ENCODE measurements around the gene CCDC33.
"Not testable (repeated sequence)": the region's sequence is repeated elsewhere in the genome, so short reads cannot be mapped to it uniquely, and the experiment has no call there.

Gene CCDC33

GRCh38 chr15:74352393-74352910 lies 116.3 kb downstream of the CCDC33 start:
- Mint-ChIP-seq H3K27me3 (peaks cover 11% of the 10 kb centered on the region), H3K36me3 (peaks cover 10% of the 10 kb centered on the region), H3K4me3 (no peak overlapping the region), H3K27ac (no peak overlapping the region), H3K9me3 (peaks cover 9% of the 10 kb centered on the region), H3K4me1 (no peaks in the 10 kb centered on the region)
- DNase-seq (ENCODE audit: low spot score in 2 of 2) (no peak), ATAC-seq (ENCODE audit: low read depth) (no peak)

DNA sequence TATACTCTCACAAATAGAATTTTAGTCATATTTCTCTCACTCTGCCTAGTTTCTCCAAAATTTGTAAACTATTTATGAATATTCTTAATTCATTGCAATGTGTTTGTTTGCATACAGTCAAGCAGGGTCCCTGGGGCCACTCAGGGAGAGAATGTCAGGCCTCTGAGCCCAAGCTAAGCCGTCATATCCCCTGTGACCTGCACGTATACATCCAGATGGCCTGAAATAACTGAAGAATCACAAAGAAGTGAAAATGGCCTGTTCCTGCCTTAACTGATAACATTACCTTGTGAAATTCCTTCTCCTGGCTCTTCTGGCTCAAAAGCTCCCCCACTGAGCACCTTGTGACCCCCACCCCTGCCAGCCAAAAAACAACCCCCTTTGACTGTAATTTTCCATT lies 117.9 kb downstream of the CCDC33 start:
- not testable (repeated sequence) for ATAC-seq (ENCODE audit: low read depth); H3K36me3 Mint-ChIP-seq; H3K27ac Mint-ChIP-seq; DNase-seq (ENCODE audit: low spot score in 2 of 2); H3K4me3 Mint-ChIP-seq; H3K9me3 Mint-ChIP-seq; H3K4me1 Mint-ChIP-seq
- peaks cover 11% of the 10 kb centered on the region for H3K27me3 Mint-ChIP-seq

- not testable (repeated sequence) for H3K36me3 Mint-ChIP-seq; H3K27ac Mint-ChIP-seq; ATAC-seq (ENCODE audit: low read depth); H3K4me1 Mint-ChIP-seq; H3K9me3 Mint-ChIP-seq; DNase-seq (ENCODE audit: low spot score in 2 of 2); H3K4me3 Mint-ChIP-seq
- H3K27me3 Mint-ChIP-seq, result peaks cover 11% of the 10 kb centered on the region
Observed at GRCh38 chr15:74356050-74356449, 119.9 kb downstream of the CCDC33 start.

GRCh38 chr15:74357514-74357913 lies 121.4 kb downstream of the CCDC33 start:
- not testable (repeated sequence) for H3K9me3 Mint-ChIP-seq; DNase-seq (ENCODE audit: low spot score in 2 of 2); H3K4me1 Mint-ChIP-seq; ATAC-seq (ENCODE audit: low read depth); H3K4me3 Mint-ChIP-seq; H3K27ac Mint-ChIP-seq; H3K36me3 Mint-ChIP-seq
- peaks cover 11% of the 10 kb centered on the region for H3K27me3 Mint-ChIP-seq

DNA sequence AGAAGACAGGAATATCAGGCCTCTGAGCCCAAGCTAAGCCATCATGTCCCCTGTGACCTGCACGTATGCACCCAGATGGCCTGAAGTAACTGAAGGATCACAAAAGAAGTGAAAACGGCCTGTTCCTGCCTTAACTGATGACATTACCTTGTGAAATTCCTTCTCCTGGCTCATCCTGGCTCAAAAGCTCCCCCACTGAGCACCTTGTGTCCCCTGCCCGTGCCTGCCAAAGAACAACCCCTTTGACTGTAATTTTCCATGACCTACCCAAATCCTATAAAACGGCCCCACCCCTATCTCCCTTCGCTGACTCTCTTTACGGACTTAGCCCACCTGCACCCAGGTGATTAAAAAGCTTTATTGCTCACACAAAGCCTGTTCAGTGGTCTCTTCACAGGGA lies 123.2 kb downstream of the CCDC33 start:
- not testable (repeated sequence) for ATAC-seq (ENCODE audit: low read depth); H3K27ac Mint-ChIP-seq; H3K4me1 Mint-ChIP-seq; H3K9me3 Mint-ChIP-seq; H3K36me3 Mint-ChIP-seq; DNase-seq (ENCODE audit: low spot score in 2 of 2); H3K4me3 Mint-ChIP-seq
- H3K27me3 Mint-ChIP-seq, result peaks cover 11% of the 10 kb centered on the region

- H3K27me3 Mint-ChIP-seq; DNase-seq (ENCODE audit: low spot score in 2 of 2); H3K4me1 Mint-ChIP-seq; H3K4me3 Mint-ChIP-seq; ATAC-seq (ENCODE audit: low read depth); H3K36me3 Mint-ChIP-seq; H3K9me3 Mint-ChIP-seq; H3K27ac Mint-ChIP-seq: not testable (repeated sequence)
Observed at GRCh38 chr15:74360855-74361254, 124.7 kb downstream of the CCDC33 start.

GRCh38 chr15:74362482-74362881 lies 126.4 kb downstream of the CCDC33 start:
- peaks cover 3% of the 10 kb centered on the region for H3K27me3 Mint-ChIP-seq

DNA sequence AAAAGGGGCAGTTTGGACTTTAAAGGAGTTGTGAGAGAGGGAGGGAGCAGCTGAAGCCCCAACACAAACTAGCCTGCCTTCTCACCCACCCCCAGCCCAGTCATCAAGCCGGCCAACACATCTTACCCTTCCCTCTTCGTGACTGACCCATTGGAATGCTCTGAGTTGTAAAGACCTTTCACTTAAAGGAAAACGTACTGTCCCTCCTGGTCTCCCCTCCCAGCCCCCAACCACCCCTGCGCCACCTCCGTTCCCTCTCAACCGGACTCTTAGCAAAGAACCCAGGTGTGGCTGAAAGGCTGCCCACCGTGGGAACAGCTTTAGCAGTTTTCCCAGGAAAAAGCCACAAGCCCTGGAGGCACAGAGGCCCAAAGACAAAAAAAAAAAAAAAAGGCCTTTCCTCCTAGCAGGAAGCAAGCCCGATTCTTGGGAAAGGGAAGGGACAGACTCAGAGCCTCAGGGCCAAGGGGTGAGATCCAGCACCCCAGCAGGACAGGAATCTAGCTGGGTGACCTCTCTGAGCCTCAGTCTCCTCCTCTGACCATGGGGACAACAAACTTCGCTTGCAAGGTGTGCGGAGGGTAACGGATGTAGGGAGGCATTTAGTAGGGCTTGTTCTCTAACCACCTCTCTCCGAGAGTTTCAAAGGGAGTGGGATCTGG lies 128.9 kb downstream of the CCDC33 start:
- DNase-seq (ENCODE audit: low spot score in 2 of 2) (no peak), ATAC-seq (ENCODE audit: low read depth) (no peak)
- peaks cover 2% of the 10 kb centered on the region for H3K36me3 Mint-ChIP-seq
- peak overlapping the region; percentile 73 for H3K4me3 Mint-ChIP-seq
- no peak overlapping the region for H3K27ac Mint-ChIP-seq
- no peaks in the 10 kb centered on the region for H3K9me3 Mint-ChIP-seq
- peaks cover 6% of the 10 kb centered on the region for H3K27me3 Mint-ChIP-seq
- H3K4me1 Mint-ChIP-seq, result no peaks in the 10 kb centered on the region

More at GRCh38 chr15:74362482-74362881, 126.4 kb downstream of the CCDC33 start:
- ATAC-seq (ENCODE audit: low read depth) (no peak), DNase-seq (ENCODE audit: low spot score in 2 of 2) (no peak)
- no peaks in the 10 kb centered on the region for H3K4me1 Mint-ChIP-seq
- H3K9me3 Mint-ChIP-seq, result no peaks in the 10 kb centered on the region
- no peak overlapping the region for H3K4me3 Mint-ChIP-seq
- no peak overlapping the region for H3K27ac Mint-ChIP-seq
- H3K36me3 Mint-ChIP-seq, result peaks cover 2% of the 10 kb centered on the region

GRCh38 chr15:74365598-74366445 lies 129.7 kb downstream of the CCDC33 start:
- no peak for DNase-seq (ENCODE audit: low spot score in 2 of 2)
- Mint-ChIP-seq H3K36me3 (peaks cover 2% of the 10 kb centered on the region), H3K4me3 (peak overlapping the region; percentile 73), H3K27ac (no peak overlapping the region), H3K9me3 (no peaks in the 10 kb centered on the region), H3K27me3 (peaks cover 8% of the 10 kb centered on the region), H3K4me1 (no peaks in the 10 kb centered on the region)
- ATAC-seq (ENCODE audit: low read depth), result peak; percentile 59

DNA sequence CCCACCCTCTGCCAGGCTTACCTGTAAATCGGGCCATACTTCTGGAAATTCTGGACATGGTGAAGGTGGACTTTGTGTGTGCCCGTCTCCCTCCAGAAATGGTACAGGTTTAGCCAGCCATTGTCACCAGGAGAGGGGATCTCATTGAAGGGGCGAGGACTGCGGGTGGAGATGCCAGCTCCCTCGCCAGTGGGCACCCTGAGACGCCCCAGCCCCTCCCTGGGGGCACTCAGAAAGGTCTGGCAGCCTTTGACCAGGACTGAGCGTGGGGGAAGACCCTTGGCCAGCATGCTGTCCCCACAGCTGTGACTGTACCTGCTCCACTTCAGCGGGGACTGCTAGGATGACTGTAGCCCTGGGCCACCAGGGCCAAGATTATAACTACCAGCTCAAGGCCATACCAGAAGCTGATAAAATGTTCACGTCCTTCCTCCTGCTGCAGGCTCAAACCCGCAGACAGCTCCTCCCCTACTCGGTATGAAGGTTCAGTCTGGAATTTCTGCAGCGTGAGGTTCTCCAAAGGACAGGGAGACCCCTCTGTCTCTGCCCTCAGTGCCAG lies 131.2 kb downstream of the CCDC33 start, which contains the start of gene CYP11A1:
TSS of gene CYP11A1 (minus strand) at position 351 of the 559 bp plus-strand sequence. CDS start at position 290, 61 bp downstream.
- Mint-ChIP-seq H3K4me1 (no peaks in the 10 kb centered on the region), H3K27ac (no peak within 1 kb of the TSS), H3K4me3 (peak within 1 kb of the TSS; percentile 32), H3K36me3 (peaks cover 2% of the 10 kb centered on the region), H3K27me3 (peaks cover 8% of the 10 kb centered on the region), H3K9me3 (no peaks in the 10 kb centered on the region)
- ATAC-seq (ENCODE audit: low read depth) (no peak), DNase-seq (ENCODE audit: low spot score in 2 of 2) (no peak)

GRCh38 chr15:74368121-74368520 lies 132.0 kb downstream of the CCDC33 start:
- Mint-ChIP-seq H3K27ac (no peak overlapping the region), H3K4me1 (no peaks in the 10 kb centered on the region), H3K27me3 (peaks cover 8% of the 10 kb centered on the region), H3K36me3 (peaks cover 2% of the 10 kb centered on the region), H3K4me3 (no peak overlapping the region), H3K9me3 (no peaks in the 10 kb centered on the region)
- DNase-seq (ENCODE audit: low spot score in 2 of 2) (no peak), ATAC-seq (ENCODE audit: low read depth) (no peak)

- H3K27ac Mint-ChIP-seq, result no peak overlapping the region
- ATAC-seq (ENCODE audit: low read depth) (no peak), DNase-seq (ENCODE audit: low spot score in 2 of 2) (no peak)
- peaks cover 3% of the 10 kb centered on the region for H3K4me1 Mint-ChIP-seq
- H3K36me3 Mint-ChIP-seq, result peaks cover 2% of the 10 kb centered on the region
- H3K27me3 Mint-ChIP-seq, result peaks cover 8% of the 10 kb centered on the region
- H3K4me3 Mint-ChIP-seq, result no peak overlapping the region
- no peaks in the 10 kb centered on the region for H3K9me3 Mint-ChIP-seq
Observed at GRCh38 chr15:74369084-74369745, 133.1 kb downstream of the CCDC33 start.

DNA sequence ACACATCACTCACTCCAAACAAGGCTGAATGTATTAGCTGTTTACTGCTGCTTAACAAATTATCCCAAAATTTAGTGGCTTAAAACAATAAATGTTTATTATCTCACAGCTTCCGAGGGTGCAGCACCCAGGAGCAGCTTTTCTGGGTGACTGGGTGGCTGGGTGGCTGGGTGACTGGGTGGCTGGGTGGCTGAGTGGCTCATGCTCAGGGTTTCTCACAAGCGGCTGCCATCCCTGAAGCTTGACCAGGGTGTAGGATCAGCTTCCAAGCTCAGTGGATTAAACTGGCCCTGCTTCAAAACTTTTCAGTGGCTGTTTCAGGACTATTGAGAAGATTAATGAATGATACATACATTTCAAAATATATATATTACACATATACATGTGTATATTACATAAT lies 133.6 kb downstream of the CCDC33 start:
- no peak for DNase-seq (ENCODE audit: low spot score in 2 of 2)

DNA sequence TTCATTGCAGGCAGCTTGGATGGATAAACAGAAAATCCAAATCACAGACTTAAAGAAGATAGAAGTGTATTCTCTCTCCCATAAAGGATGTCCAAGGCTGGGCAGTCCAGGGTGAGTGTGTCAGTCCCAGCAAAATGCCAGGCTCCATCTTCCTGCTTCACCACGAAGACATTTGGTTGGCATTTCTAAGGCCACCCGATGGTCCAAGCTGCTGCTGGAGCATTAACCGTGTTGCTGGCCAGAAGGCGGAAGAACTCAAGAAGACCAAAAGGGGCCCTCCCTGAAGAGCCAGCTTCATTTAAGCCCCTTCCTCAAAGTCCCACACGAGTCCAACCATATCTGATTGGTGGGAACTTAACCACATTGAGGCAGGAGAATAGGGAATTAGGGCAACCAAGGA lies 134.3 kb downstream of the CCDC33 start:
- H3K4me3 Mint-ChIP-seq, result no peak overlapping the region
- H3K4me1 Mint-ChIP-seq, result peaks cover 11% of the 10 kb centered on the region
- DNase-seq (ENCODE audit: low spot score in 2 of 2) (no peak), ATAC-seq (ENCODE audit: low read depth) (no peak)
- H3K36me3 Mint-ChIP-seq, result no peaks in the 10 kb centered on the region
- H3K27me3 Mint-ChIP-seq, result peaks cover 5% of the 10 kb centered on the region
- no peak overlapping the region for H3K27ac Mint-ChIP-seq
- H3K9me3 Mint-ChIP-seq, result no peaks in the 10 kb centered on the region

More for the DNA sequence above, 133.6 kb downstream of the CCDC33 start:
- Mint-ChIP-seq H3K27ac (no peak overlapping the region), H3K4me1 (peaks cover 5% of the 10 kb centered on the region), H3K27me3 (peaks cover 5% of the 10 kb centered on the region), H3K36me3 (no peaks in the 10 kb centered on the region), H3K9me3 (no peaks in the 10 kb centered on the region), H3K4me3 (no peak overlapping the region)
- ATAC-seq (ENCODE audit: low read depth), result no peak

Measured in memory B cell (primary cell).